Activated T-cell treated with anti-CD3 and anti-CD28 coated beads for 4 hours (primary cell): ENCODE measurements around the gene SUB1.
"Not testable (repeated sequence)": the region's sequence is repeated elsewhere in the genome, so short reads cannot be mapped to it uniquely, and the experiment has no call there.

Experiments used
- DNase-seq: peaks from one replicate; pipeline ENCODE4 v3.0.0-alpha.2; 2020

SUB1 gene

GRCh38 chr5:32566319-32567111 is 18.8 kb upstream of the SUB1 start:
- DNase-seq, result no peak

GRCh38 chr5:32571128-32571527 is 14.2 kb upstream of the SUB1 start:
- no peak for DNase-seq

GRCh38 chr5:32572778-32573480 is 12.4 kb upstream of the SUB1 start:
- DNase-seq, result no peak

GRCh38 chr5:32573481-32573854 is 11.9 kb upstream of the SUB1 start:
- not testable (repeated sequence) for DNase-seq

- DNase-seq, result no peak
Measured at GRCh38 chr5:32574540-32575175, 10.7 kb upstream of the SUB1 start.

GRCh38 chr5:32578363-32578762 is 7.0 kb upstream of the SUB1 start:
- DNase-seq, result no peak

- DNase-seq, result no peak
Measured at GRCh38 chr5:32578764-32579163, 6.6 kb upstream of the SUB1 start.

GRCh38 chr5:32581010-32581785 is 4.2 kb upstream of the SUB1 start:
- no peak for DNase-seq

GRCh38 chr5:32583582-32584232 is 1.6 kb upstream of the SUB1 start:
- no peak for DNase-seq

- no peak for DNase-seq
Measured at GRCh38 chr5:32584646-32585045, 711 bp upstream of the SUB1 start.

GRCh38 chr5:32585122-32585445 is 273 bp upstream of the SUB1 start:
- no peak for DNase-seq

- DNase-seq, result no peak
Measured at GRCh38 chr5:32586276-32586599, 881 bp downstream of the SUB1 start.

- DNase-seq, result no peak
Measured at GRCh38 chr5:32587067-32587551, 1.8 kb downstream of the SUB1 start.

- DNase-seq, result no peak
Measured at GRCh38 chr5:32589416-32589815, 4.1 kb downstream of the SUB1 start.

GRCh38 chr5:32589942-32590869 is 4.8 kb downstream of the SUB1 start:
- peak; percentile 57 for DNase-seq

GRCh38 chr5:32595118-32595517 is 9.8 kb downstream of the SUB1 start:
- no peak for DNase-seq

- DNase-seq, result no peak
Measured at GRCh38 chr5:32597041-32597629, 11.8 kb downstream of the SUB1 start.

- no peak for DNase-seq
Measured at GRCh38 chr5:32598260-32598937, 13.0 kb downstream of the SUB1 start.

- DNase-seq, result no peak
Measured at GRCh38 chr5:32598997-32599549, 13.7 kb downstream of the SUB1 start.

- DNase-seq, result no peak
Measured at GRCh38 chr5:32600054-32600622, 14.8 kb downstream of the SUB1 start.
